Keratinocyte (primary cell): ENCODE measurements around the gene TNP1.

Experiments used
- CTCF ChIP-seq, 3 experiments: IDR thresholded peaks in 1 of 3; conservative IDR thresholded peaks in 1 of 3; optimal IDR thresholded peaks in 1 of 3; 2 replicates in 2 of 3; 3 replicates in 1 of 3; pipeline versions ENCODE3 to v1.5.1; 2011; ENCODE audit warnings: low read length in 3 of 3, mild to moderate bottlenecking in 3 of 3, moderate library complexity in 2 of 3, control low read depth in 1 of 3, inconsistent platforms in 1 of 3; ENCODE audit not compliant: insufficient read depth in 2 of 3; ENCODE audit errors: extremely low read depth in 1 of 3
- EZH2 ChIP-seq: IDR thresholded peaks from one replicate; pipeline ENCODE4 v1.6.1; 2012; ENCODE audit warnings: inconsistent platforms, mild to moderate bottlenecking, low read length, moderate library complexity

DNA sequence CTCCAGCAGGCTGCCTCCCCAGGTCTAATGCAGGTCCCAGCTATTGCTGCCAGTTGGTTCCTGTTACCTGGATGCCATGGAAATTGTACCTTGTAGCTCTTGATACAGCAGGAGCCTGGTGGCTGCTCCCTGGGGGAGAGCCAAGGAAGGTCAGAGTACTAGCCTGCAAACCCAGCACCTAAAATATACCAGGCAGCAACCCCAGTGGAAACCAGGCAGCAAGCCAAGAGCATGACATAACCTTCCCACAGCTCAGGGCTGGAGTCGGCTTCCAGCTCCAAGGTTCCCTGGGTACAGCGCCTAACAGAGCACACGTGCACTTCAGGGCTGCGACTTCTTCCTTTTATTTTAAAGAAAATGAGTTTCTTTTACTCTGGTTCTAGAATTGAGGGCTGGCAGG, 30.3 kb downstream of the TNP1 start:
- TF ChIP-seq CTCF (optimal IDR thresholded peaks at IDR 0.05 in 1 of 3, IDR thresholded peaks at IDR 0.05 in 1 of 3, conservative IDR thresholded peaks at IDR 0.05 in 1 of 3; ENCODE audit: extremely low read depth in 1 of 3, insufficient read depth in 2 of 3, low read length in 3 of 3), result no peak
- TF ChIP-seq EZH2, result no peak
